CD4-positive, alpha-beta T cell (primary cell): ENCODE results near the gene CCDC146. TPM values are rescaled to one million over a fixed set of nuclear protein-coding genes. Genes with fewer than 3 reads are reported as not detected.

ENCODE experiments used
- ATAC-seq: fragments of 200-7000 bp; cut with Tn5 transposase; one replicate; pipeline ENCODE4 v1.10.0; 2022; ENCODE audit warnings: mild to moderate bottlenecking; ENCODE audit not compliant: poor library complexity
- CTCF ChIA-PET: fragments of 350-600 bp; sonication (Branson Sonifier 250); formaldehyde crosslinking; loops from one replicate; lab custom pipeline; 2021; ENCODE audit warnings: antibody characterized with exemption, inconsistent platforms; lab: Charles Lee
- POLR2A ChIA-PET: fragments of 350-600 bp; sonication (Branson Sonifier 250); formaldehyde crosslinking; loops from one replicate; lab custom pipeline; 2021; ENCODE audit warnings: antibody characterized with exemption, inconsistent platforms; lab: Charles Lee
- DNase-seq, 14 experiments: peaks; one replicate each; pipeline ENCODE4 v3.0.0-alpha.2; 2013 to 2020; ENCODE audit warnings: mixed read lengths in 2 of 14
- H3K27ac ChIP-seq, 2 donors: one replicate each; pipeline versions ENCODE4 v1.5.1 to v1.7.0; 2013; ENCODE audit warnings: low read length in 2 of 2, low read depth in 1 of 2, mild to moderate bottlenecking in 1 of 2
- H3K27me3 ChIP-seq, 2 experiments: 1 replicate in 1 of 2; 2 replicates in 1 of 2; pipeline versions ENCODE4 v1.6.1 to v1.7.0; 2013; ENCODE audit warnings: low read length in 2 of 2, control low read depth in 1 of 2, mild to moderate bottlenecking in 1 of 2, moderate library complexity in 1 of 2; ENCODE audit not compliant: insufficient read depth in 2 of 2, control insufficient read depth in 1 of 2
- H3K36me3 ChIP-seq: one replicate; pipeline ENCODE4 v1.6.1; 2013; ENCODE audit warnings: low read length, control low read depth; ENCODE audit not compliant: insufficient read depth
- H3K4me1 ChIP-seq: one replicate; pipeline ENCODE4 v1.6.1; 2013; ENCODE audit warnings: low read length, control low read depth; ENCODE audit not compliant: insufficient read depth
- H3K4me3 ChIP-seq: one replicate; pipeline ENCODE4 v1.5.1; 2013; ENCODE audit warnings: mild to moderate bottlenecking, low read length, moderate library complexity
- H3K9me3 ChIP-seq, 2 experiments: 1 replicate in 1 of 2; 2 replicates in 1 of 2; pipeline versions ENCODE4 v1.6.1 to v1.7.0; 2013; ENCODE audit warnings: low read length in 2 of 2, mild to moderate bottlenecking in 2 of 2, control low read depth in 1 of 2, moderate library complexity in 1 of 2; ENCODE audit not compliant: control insufficient read depth in 1 of 2, insufficient read depth in 1 of 2
- H3K27ac Mint-ChIP-seq: one replicate; pipeline ENCODE4 v1.8.0; 2020; ENCODE audit warnings: mixed read lengths
- H3K27me3 Mint-ChIP-seq: one replicate; pipeline ENCODE4 v1.8.0; 2021; ENCODE audit warnings: mixed read lengths
- H3K36me3 Mint-ChIP-seq: one replicate; pipeline ENCODE4 v1.8.0; 2021; ENCODE audit warnings: low read depth, mixed read lengths
- H3K4me1 Mint-ChIP-seq: one replicate; pipeline ENCODE4 v1.8.0; 2021; ENCODE audit warnings: low read depth, mixed read lengths
- H3K4me3 Mint-ChIP-seq: one replicate; pipeline ENCODE4 v1.8.0; 2020; ENCODE audit warnings: mild to moderate bottlenecking, mixed read lengths
- H3K9me3 Mint-ChIP-seq: one replicate; pipeline ENCODE4 v1.8.0; 2020; ENCODE audit warnings: mixed read lengths
- CTCF ChIP-seq: fragments of 200-600 bp; IDR thresholded peaks from one replicate; pipeline ENCODE4 v1.8.0; 2022; ENCODE audit warnings: antibody characterized with exemption, mild to moderate bottlenecking
- intact Hi-C, 2 experiments: fragments of 100-400 bp; cut with DNase I in 1 of 2; cut with micrococcal nuclease in 1 of 2; formaldehyde crosslinking; loops; one replicate each; pipeline versions ENCODE4 v1.15.1 to v1.9.0; 2023 to 2025; cut with DNase I, micrococcal nuclease
- total RNA-seq, 174 experiments: library from RNA in 2 of 174; stranded (reverse) in 2 of 174; gene quantifications; one replicate each; pipeline ENCODE4 v1.2.3 and lab custom pipeline; 2021 to 2026

Gene CCDC146
- total RNA-seq, 2 experiments from 2014 or later: 10.3 to 10.5 TPM

GRCh38 chr7:77290425-77290824 lies 168.0 kb downstream of the CCDC146 start:
- Histone ChIP-seq H3K4me3 (no peak overlapping the region), H3K36me3 (no peaks in the 10 kb centered on the region), H3K4me1 (no peaks in the 10 kb centered on the region), H3K27me3 (no peaks in the 10 kb centered on the region), H3K27ac (no peak overlapping the region), H3K9me3 (peaks cover 0 to 4% of the 10 kb centered on the region in 2 experiments)
- H3K36me3 Mint-ChIP-seq: peaks cover 74% of the 10 kb centered on the region
- H3K9me3 Mint-ChIP-seq: no peaks in the 10 kb centered on the region
- H3K27me3 Mint-ChIP-seq: no peaks in the 10 kb centered on the region
- no peak for DNase-seq
- no peak for TF ChIP-seq CTCF
- intact Hi-C loops: no loop called here
- no peak overlapping the region for H3K27ac Mint-ChIP-seq
- no peak overlapping the region for H3K4me3 Mint-ChIP-seq
- ChIA-PET POLR2A (no interaction called here), CTCF (interaction anchor here (1.4 kb wide), 1 partner anchor 31 kb away, joined by 3 read pairs; no protein-coding TSS in a partner anchor)
- ATAC-seq: no peak
- no peaks in the 10 kb centered on the region for H3K4me1 Mint-ChIP-seq

DNA sequence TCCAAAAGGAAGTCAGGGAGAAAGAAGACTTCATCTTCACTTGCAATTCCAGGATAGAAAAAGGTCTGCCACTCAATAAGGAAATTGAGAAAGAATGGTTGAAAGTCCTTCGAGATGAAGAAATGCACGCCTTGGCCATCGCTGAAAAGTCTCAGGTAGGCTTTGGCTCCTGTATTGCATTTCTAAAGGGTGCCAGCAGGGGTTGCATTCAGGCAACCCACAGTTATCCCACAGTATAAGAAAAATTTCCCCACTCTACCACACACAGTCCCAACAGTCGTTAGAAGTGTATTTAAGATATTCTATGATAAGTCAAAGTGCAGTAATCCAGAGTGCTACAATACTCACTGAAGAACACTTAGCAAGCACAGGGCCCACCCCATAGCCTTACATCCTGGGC lies 170.6 kb downstream of the CCDC146 start:
- no peak overlapping the region for H3K4me3 ChIP-seq
- TF ChIP-seq CTCF: no peak
- DNase-seq (peak in 1 of 14 experiments; percentile 4), ATAC-seq (no peak)
- Mint-ChIP-seq H3K36me3 (peaks cover 77% of the 10 kb centered on the region), H3K4me3 (no peak overlapping the region), H3K4me1 (no peaks in the 10 kb centered on the region), H3K27ac (no peak overlapping the region), H3K9me3 (peaks cover 8% of the 10 kb centered on the region), H3K27me3 (no peaks in the 10 kb centered on the region)
- intact Hi-C loops: no loop called here
- no peak overlapping the region for H3K27ac ChIP-seq
- no peaks in the 10 kb centered on the region for H3K36me3 ChIP-seq
- no peaks in the 10 kb centered on the region for H3K27me3 ChIP-seq
- no peaks in the 10 kb centered on the region for H3K4me1 ChIP-seq
- H3K9me3 ChIP-seq: no peaks in the 10 kb centered on the region
- ChIA-PET CTCF (no interaction called here), POLR2A (no interaction called here)

GRCh38 chr7:77295549-77295948 lies 173.1 kb downstream of the CCDC146 start:
- no peak for TF ChIP-seq CTCF
- ChIA-PET POLR2A (no interaction called here), CTCF (no interaction called here)
- H3K27me3 Mint-ChIP-seq: no peaks in the 10 kb centered on the region
- no peaks in the 10 kb centered on the region for H3K4me1 Mint-ChIP-seq
- Histone ChIP-seq H3K4me1 (no peaks in the 10 kb centered on the region), H3K9me3 (peaks cover 0 to 3% of the 10 kb centered on the region in 2 experiments), H3K27me3 (no peaks in the 10 kb centered on the region), H3K27ac (no peak overlapping the region), H3K36me3 (no peaks in the 10 kb centered on the region), H3K4me3 (no peak overlapping the region)
- peaks cover 12% of the 10 kb centered on the region for H3K9me3 Mint-ChIP-seq
- no peak overlapping the region for H3K4me3 Mint-ChIP-seq
- intact Hi-C loops: no loop called here
- peaks cover 79% of the 10 kb centered on the region for H3K36me3 Mint-ChIP-seq
- ATAC-seq: no peak
- DNase-seq: no peak
- H3K27ac Mint-ChIP-seq: no peak overlapping the region
